HFF-Myc (cell line): ENCODE measurements around the gene ERCC8.
A peak's percentile ranks its signal among the peaks of the same experiment; 100 is the strongest.

Experiments used
- DNase-seq: peaks from one replicate; pipeline ENCODE4 v3.0.0-alpha.2; 2011; ENCODE audit warnings: low read depth; ENCODE audit errors: extremely low read depth
- H3K4me3 ChIP-seq: replicated peaks from 2 replicates; pipeline ENCODE4 v1.5.1; 2011; ENCODE audit warnings: low read depth, mild to moderate bottlenecking, control low read depth, low read length
- CTCF ChIP-seq: IDR thresholded peaks from 2 replicates; pipeline ENCODE4 v1.5.1; 2012; ENCODE audit warnings: mild to moderate bottlenecking, low read depth, low read length, control low read depth; ENCODE audit errors: missing control alignments

ERCC8 gene

GRCh38 chr5:60856066-60856465, 88.8 kb downstream of the ERCC8 start:
- no peak for DNase-seq
- no peak overlapping the region for H3K4me3 ChIP-seq
- no peak for TF ChIP-seq CTCF

GRCh38 chr5:60852940-60853339, 91.9 kb downstream of the ERCC8 start:
- no peak for DNase-seq
- TF ChIP-seq CTCF = no peak
- no peak overlapping the region for H3K4me3 ChIP-seq

GRCh38 chr5:60852317-60852716, 92.6 kb downstream of the ERCC8 start:
- no peak for TF ChIP-seq CTCF
- H3K4me3 ChIP-seq = no peak overlapping the region
- DNase-seq = no peak

- DNase-seq = no peak
- TF ChIP-seq CTCF = no peak
- no peak overlapping the region for H3K4me3 ChIP-seq
Observed at GRCh38 chr5:60851626-60852025, 93.2 kb downstream of the ERCC8 start.

- no peak for TF ChIP-seq CTCF
- DNase-seq = no peak
- H3K4me3 ChIP-seq = no peak overlapping the region
Observed at GRCh38 chr5:60846298-60846697, 98.6 kb downstream of the ERCC8 start.

- peak; percentile 23 for TF ChIP-seq CTCF
- no peak for DNase-seq
- peak within 1 kb of the TSS; percentile 54 for H3K4me3 ChIP-seq
Observed at GRCh38 chr5:60843936-60844905, 100.6 kb downstream of the ERCC8 start, which contains the start of gene ELOVL7. Gene ELOVL7 (minus strand): TSS chr5:60844269. CDS start chr5:60787397, 56,872 bp downstream.
